ENCODE results near the gene ELP4. TPM values are rescaled to one million over a fixed set of nuclear protein-coding genes. Genes with fewer than 3 reads are reported as not detected.

The ELP4 gene
- total RNA-seq, 1 experiment from 2014 or later: 20.3 TPM

DNA sequence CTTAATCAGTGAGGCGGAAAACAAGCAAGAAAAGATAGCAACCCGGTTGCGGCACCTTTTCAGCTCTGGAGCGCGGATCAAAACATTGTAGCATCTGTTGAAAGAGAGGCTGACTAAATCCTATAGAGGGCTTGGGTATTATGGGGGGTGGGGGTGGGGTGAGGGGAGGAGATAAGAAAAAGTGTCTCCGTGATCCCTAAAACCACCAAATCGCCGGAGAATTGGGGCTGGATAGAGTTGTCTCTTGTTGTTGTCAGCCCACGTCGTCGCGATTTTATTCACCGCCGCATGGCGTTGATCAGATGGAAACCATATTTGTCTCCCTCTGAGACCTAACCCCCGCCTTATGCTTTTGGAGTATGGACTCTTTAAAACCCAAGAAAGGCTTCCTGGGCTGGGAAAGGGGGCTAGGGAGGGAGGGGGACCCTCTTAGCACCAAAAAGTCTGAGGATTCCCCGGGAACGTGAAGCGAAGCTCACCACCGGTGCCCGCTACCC lies 288.5 kb downstream of the ELP4 start:
- Mint-ChIP-seq H3K9me3 (ENCODE audit: low read depth, unreplicated experiment) (peaks cover 2% of the 10 kb centered on the region), H3K27me3 (ENCODE audit: unreplicated experiment) (peaks cover 33% of the 10 kb centered on the region), H3K4me1 (ENCODE audit: low read depth, unreplicated experiment) (no peaks in the 10 kb centered on the region), H3K36me3 (ENCODE audit: insufficient read depth, unreplicated experiment) (no peaks in the 10 kb centered on the region), H3K4me3 (ENCODE audit: low read depth, unreplicated experiment) (no peak overlapping the region), H3K27ac (ENCODE audit: unreplicated experiment) (no peak overlapping the region)
- DNase-seq: no peak
- BruUV-seq (replicated peaks): no TSS peak
- intact Hi-C loops (cut with micrococcal nuclease; ENCODE audit: unreplicated experiment): no loop called here
- CTCF ChIA-PET: no interaction called here
- TF ChIP-seq, protein P1, sequence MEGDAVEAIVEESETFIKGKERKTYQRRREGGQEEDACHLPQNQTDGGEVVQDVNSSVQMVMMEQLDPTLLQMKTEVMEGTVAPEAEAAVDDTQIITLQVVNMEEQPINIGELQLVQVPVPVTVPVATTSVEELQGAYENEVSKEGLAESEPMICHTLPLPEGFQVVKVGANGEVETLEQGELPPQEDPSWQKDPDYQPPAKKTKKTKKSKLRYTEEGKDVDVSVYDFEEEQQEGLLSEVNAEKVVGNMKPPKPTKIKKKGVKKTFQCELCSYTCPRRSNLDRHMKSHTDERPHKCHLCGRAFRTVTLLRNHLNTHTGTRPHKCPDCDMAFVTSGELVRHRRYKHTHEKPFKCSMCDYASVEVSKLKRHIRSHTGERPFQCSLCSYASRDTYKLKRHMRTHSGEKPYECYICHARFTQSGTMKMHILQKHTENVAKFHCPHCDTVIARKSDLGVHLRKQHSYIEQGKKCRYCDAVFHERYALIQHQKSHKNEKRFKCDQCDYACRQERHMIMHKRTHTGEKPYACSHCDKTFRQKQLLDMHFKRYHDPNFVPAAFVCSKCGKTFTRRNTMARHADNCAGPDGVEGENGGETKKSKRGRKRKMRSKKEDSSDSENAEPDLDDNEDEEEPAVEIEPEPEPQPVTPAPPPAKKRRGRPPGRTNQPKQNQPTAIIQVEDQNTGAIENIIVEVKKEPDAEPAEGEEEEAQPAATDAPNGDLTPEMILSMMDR (IDR thresholded peaks at IDR 0.05; ENCODE audit: unreplicated experiment): no peak

DNA sequence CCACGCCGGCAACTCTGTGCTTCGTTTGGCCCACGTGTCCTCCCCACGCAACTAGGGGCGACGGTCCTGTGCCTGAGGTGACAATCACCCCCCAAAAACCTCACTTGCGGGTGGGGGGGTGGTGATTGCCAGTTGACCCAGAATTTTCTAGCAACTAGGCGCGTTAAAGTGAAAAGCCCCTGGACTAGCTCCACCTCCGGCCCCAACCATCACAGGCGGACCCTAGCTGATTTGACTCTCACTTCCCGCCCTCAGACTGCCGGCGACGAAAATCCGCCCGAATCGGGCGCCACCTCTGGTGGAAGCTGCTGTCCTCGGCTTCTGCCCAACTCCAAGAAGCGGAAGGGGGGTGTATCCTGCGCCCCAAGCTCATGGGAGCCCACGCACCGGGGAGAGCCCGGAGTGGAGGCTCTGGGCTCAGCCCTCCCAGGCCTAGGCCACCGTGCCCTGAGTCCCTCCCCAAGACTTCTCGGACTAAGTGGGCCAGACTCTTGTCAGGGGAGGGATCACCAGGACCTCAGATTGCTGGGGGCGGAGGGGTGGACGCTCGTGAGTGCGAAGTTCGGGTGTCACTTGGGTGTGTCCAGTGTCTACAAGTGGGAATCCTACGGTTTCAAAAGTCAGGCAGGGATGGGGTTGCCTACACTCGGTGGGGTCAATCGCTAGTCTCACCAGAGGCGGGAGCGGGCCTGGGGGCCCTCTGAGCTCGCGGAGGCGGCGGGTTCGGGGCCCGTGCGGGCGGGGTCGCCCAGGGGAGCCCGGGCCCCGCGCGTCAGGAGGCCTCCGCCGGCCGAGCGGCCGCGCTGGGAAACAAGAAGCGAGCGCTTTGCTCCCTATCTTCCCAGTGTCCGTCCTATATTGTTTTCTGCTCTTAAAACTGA lies 289.2 kb downstream of the ELP4 start:
- H3K4me3 Mint-ChIP-seq (ENCODE audit: low read depth, unreplicated experiment): no peak overlapping the region
- DNase-seq: no peak
- CTCF ChIA-PET: no interaction called here
- H3K9me3 Mint-ChIP-seq (ENCODE audit: low read depth, unreplicated experiment): peaks cover 2% of the 10 kb centered on the region
- intact Hi-C loops (cut with micrococcal nuclease; ENCODE audit: unreplicated experiment): no loop called here
- no TSS peak for BruUV-seq (replicated peaks)
- no peak overlapping the region for H3K27ac Mint-ChIP-seq (ENCODE audit: unreplicated experiment)
- no peaks in the 10 kb centered on the region for H3K4me1 Mint-ChIP-seq (ENCODE audit: low read depth, unreplicated experiment)
- TF ChIP-seq, protein P1 (IDR thresholded peaks at IDR 0.05; ENCODE audit: unreplicated experiment): no peak
- H3K27me3 Mint-ChIP-seq (ENCODE audit: unreplicated experiment): peaks cover 40% of the 10 kb centered on the region
- no peaks in the 10 kb centered on the region for H3K36me3 Mint-ChIP-seq (ENCODE audit: insufficient read depth, unreplicated experiment)

DNA sequence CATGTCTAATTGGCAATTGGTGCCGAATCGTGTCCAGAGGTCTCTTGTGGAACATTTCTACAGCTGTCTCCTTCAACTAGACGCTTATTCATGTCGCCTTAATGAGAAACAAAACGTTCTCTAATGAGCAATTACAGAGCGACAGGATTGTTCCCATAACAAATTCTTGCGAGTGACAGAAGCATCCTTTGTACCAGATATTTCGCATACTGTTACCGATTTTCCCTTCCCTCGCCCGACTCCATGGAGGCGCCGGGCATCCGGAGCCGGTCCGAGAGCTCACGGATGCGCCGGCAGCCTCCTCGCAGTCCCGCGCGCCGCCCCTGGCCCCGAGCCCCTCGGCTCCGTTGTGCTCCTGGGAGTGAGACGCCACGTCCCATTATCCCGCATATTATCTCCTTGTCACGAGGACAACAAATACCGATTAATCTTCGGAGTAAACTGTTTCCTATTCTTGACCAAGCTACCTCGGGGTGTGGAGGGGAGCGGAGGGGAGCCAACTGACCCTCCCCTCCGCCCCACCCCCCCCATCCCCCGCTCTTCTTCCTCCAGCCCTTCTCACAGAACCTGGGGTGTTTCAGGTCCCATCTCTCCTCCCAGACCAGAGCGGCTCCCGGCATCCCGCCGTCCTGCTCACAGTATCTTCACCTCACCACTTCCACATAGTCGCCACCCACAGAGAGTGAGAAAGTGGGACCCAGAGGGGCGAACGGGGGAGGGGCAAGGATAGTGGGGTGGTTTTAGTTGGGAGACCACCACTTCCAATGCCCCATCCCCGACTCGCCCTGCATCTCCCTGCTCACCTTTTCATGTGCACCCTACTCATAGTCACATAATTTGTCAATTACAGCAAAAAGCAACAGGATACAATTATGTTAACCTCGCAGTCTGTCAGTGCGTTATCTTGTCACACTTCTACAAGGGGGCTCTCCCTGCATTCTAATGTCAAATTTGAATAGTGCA lies 290.1 kb downstream of the ELP4 start:
- CTCF ChIA-PET: no interaction called here
- TF ChIP-seq, protein P1 (IDR thresholded peaks at IDR 0.05; ENCODE audit: unreplicated experiment): no peak
- BruUV-seq (replicated peaks): no TSS peak
- Mint-ChIP-seq H3K4me3 (ENCODE audit: low read depth, unreplicated experiment) (no peak overlapping the region), H3K4me1 (ENCODE audit: low read depth, unreplicated experiment) (no peaks in the 10 kb centered on the region), H3K27ac (ENCODE audit: unreplicated experiment) (no peak overlapping the region), H3K9me3 (ENCODE audit: low read depth, unreplicated experiment) (peaks cover 2% of the 10 kb centered on the region), H3K27me3 (ENCODE audit: unreplicated experiment) (peaks cover 49% of the 10 kb centered on the region), H3K36me3 (ENCODE audit: insufficient read depth, unreplicated experiment) (no peaks in the 10 kb centered on the region)
- no peak for DNase-seq
- intact Hi-C loops (cut with micrococcal nuclease; ENCODE audit: unreplicated experiment): no loop called here

DNA sequence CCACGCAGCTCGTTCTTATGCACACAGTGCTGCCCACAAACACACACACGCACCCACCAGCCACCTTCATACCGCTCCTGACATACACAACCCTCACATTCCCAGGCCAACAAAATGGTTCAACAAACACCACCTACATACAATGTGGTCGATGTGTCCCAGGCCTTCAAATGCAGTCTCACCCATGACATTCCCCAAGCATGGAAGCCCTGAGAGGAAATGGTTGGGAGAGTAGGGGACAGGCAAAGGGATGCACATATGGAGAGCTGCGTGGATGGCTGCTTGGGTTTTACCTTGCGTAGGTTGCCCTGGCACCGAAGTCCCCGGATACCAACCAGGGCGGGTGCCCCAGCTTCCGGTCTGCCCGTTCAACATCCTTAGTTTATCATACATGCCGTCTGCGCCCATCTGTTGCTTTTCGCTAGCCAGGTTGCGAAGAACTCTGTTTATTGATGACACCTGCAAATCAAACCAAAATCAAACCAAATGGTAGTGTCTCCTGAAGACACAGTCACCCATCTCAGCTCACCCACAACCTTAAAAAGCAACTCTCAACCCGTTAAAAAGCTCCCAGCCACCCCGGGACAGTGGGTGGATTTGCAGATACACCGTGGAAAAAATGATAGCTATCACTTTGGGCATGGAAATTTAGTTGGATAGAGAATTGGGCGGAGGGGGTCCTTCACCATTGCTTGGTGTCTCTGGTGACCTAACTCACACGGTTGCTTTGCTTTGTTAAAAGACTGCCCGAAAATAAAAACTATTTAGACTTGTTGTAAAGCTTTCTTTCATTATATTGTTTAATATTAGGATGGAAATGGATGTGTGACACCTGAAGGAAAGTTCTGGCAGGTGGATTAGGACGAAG lies 291.1 kb downstream of the ELP4 start:
- BruUV-seq (replicated peaks): no TSS peak
- H3K27me3 Mint-ChIP-seq (ENCODE audit: unreplicated experiment): peaks cover 51% of the 10 kb centered on the region
- TF ChIP-seq, protein P1 (IDR thresholded peaks at IDR 0.05; ENCODE audit: unreplicated experiment): no peak
- CTCF ChIA-PET: no interaction called here
- intact Hi-C loops (cut with micrococcal nuclease; ENCODE audit: unreplicated experiment): no loop called here
- H3K9me3 Mint-ChIP-seq (ENCODE audit: low read depth, unreplicated experiment): peaks cover 2% of the 10 kb centered on the region
- no peak overlapping the region for H3K4me3 Mint-ChIP-seq (ENCODE audit: low read depth, unreplicated experiment)
- no peak for DNase-seq
- H3K36me3 Mint-ChIP-seq (ENCODE audit: insufficient read depth, unreplicated experiment): no peaks in the 10 kb centered on the region
- H3K4me1 Mint-ChIP-seq (ENCODE audit: low read depth, unreplicated experiment): no peaks in the 10 kb centered on the region
- H3K27ac Mint-ChIP-seq (ENCODE audit: unreplicated experiment): no peak overlapping the region
